Fibroblast of peridontal ligament (primary cell): ENCODE measurements around the gene DMP1.
"Not testable (repeated sequence)": the region's sequence is repeated elsewhere in the genome, so short reads cannot be mapped to it uniquely, and the experiment has no call there.

Experiments used
- DNase-seq: peaks from one replicate; pipeline ENCODE4 v3.0.0-alpha.2; 2010; ENCODE audit errors: extremely low read depth

DMP1 gene

GRCh38 chr4:87688316-87688715 is 38.2 kb downstream of the DMP1 start:
- no peak for DNase-seq

- DNase-seq = not testable (repeated sequence)
These were observed 40.9 kb downstream of the DMP1 start for GRCh38 chr4:87690947-87691346.

- not testable (repeated sequence) for DNase-seq
These were observed 42.0 kb downstream of the DMP1 start for GRCh38 chr4:87692060-87692459.

- no peak for DNase-seq
These were observed 47.2 kb downstream of the DMP1 start for GRCh38 chr4:87697272-87697671.

GRCh38 chr4:87697945-87698344 is 47.9 kb downstream of the DMP1 start:
- no peak for DNase-seq

GRCh38 chr4:87698394-87698793 is 48.3 kb downstream of the DMP1 start:
- DNase-seq = no peak

- DNase-seq = no peak
These were observed 53.9 kb downstream of the DMP1 start for GRCh38 chr4:87704001-87704400.

- DNase-seq = no peak
These were observed 57.3 kb downstream of the DMP1 start for GRCh38 chr4:87707279-87707918.
